ENCODE results near the gene COMMD6. TPM values are rescaled to one million over a fixed set of nuclear protein-coding genes. Genes with fewer than 3 reads are reported as not detected.
A peak's percentile ranks its signal among the peaks of the same experiment; 100 is the strongest.

Gene COMMD6
- polyA plus RNA-seq, 3 donors: 180 to 401 (median 330) TPM

GRCh38 chr13:75554464-75554863, 16.8 kb upstream of the COMMD6 start:
- Mint-ChIP-seq H3K27ac (peak overlapping the region in 1 of 7 donors; percentile 4), H3K9me3 (peaks cover 0 to 5% (median 0%) of the 10 kb centered on the region in 7 donors), H3K4me1 (peaks cover 41% of the 10 kb centered on the region), H3K27me3 (ENCODE audit: low read depth in 3 of 3) (no peaks in the 10 kb centered on the region), H3K36me3 (peaks cover 20 to 22% of the 10 kb centered on the region in 2 donors), H3K4me3 (no peak overlapping the region)
- H2AFZ ChIP-seq (ENCODE audit: insufficient read depth, low read depth, low read length, poor library complexity, severe bottlenecking): no peak overlapping the region
- H3K4me2 ChIP-seq (replicated peaks; ENCODE audit: extremely low read depth, low read length, poor library complexity, severe bottlenecking): no peak overlapping the region
- no peaks in the 10 kb centered on the region for H3K27me3 ChIP-seq (ENCODE audit: control insufficient read depth in 2 of 2, insufficient read depth in 2 of 2, low read length in 2 of 2)
- H3K36me3 ChIP-seq (replicated peaks in 1 of 2; ENCODE audit: control insufficient read depth in 1 of 2, insufficient read depth in 2 of 2, low read length in 2 of 2): peaks cover 8 to 9% of the 10 kb centered on the region in 2 donors
- intact Hi-C loops (cut with micrococcal nuclease): no loop called here
- peaks cover 49% of the 10 kb centered on the region for H3K79me2 ChIP-seq (ENCODE audit: insufficient read depth, low read length)
- DNase-seq: no peak
- no peak for TF ChIP-seq CTCF (IDR thresholded peaks at IDR 0.05)
- WGBS (ENCODE audit: insufficient coverage): 90% methylated on average over 1 of the region's 1 CpG
- H3K9ac ChIP-seq (ENCODE audit: insufficient read depth, low read length, poor library complexity, severe bottlenecking): no peak overlapping the region
- H4K20me1 ChIP-seq (ENCODE audit: insufficient read depth, low read length): peaks cover 6% of the 10 kb centered on the region
- peaks cover 17 to 30% of the 10 kb centered on the region in 2 donors for H3K4me1 ChIP-seq (ENCODE audit: control insufficient read depth in 1 of 2, insufficient read depth in 2 of 2, low read length in 2 of 2)
- H3K27ac ChIP-seq (ENCODE audit: low read depth in 1 of 2, low read length in 2 of 2): no peak overlapping the region
- H3K4me3 ChIP-seq (replicated peaks in 1 of 3; ENCODE audit: low read depth in 2 of 3, low read length in 3 of 3): no peak overlapping the region
- no peaks in the 10 kb centered on the region for H3K9me3 ChIP-seq (replicated peaks in 1 of 2; ENCODE audit: control insufficient read depth in 1 of 2, insufficient read depth in 1 of 2, low read length in 2 of 2)

- Mint-ChIP-seq H3K4me1 (peaks cover 36% of the 10 kb centered on the region), H3K27me3 (ENCODE audit: low read depth in 3 of 3) (no peaks in the 10 kb centered on the region), H3K9me3 (peaks cover 0 to 3% (median 0%) of the 10 kb centered on the region in 7 donors), H3K27ac (peak overlapping the region; percentile 79 to 100 (median 99)), H3K4me3 (peak overlapping the region; percentile 96 to 99), H3K36me3 (peaks cover 16 to 18% of the 10 kb centered on the region in 2 donors)
- intact Hi-C loops (cut with micrococcal nuclease): loop anchor here in 1 of 2 donors (2.0 kb wide), 1 partner anchor 13 kb away; the partner anchor contains the start of gene COMMD6
- peaks cover 6% of the 10 kb centered on the region for H4K20me1 ChIP-seq (ENCODE audit: insufficient read depth, low read length)
- H3K4me2 ChIP-seq (replicated peaks; ENCODE audit: extremely low read depth, low read length, poor library complexity, severe bottlenecking): peak overlapping the region; percentile 98
- no peak for TF ChIP-seq CTCF (IDR thresholded peaks at IDR 0.05)
- H3K27ac ChIP-seq (ENCODE audit: low read depth in 1 of 2, low read length in 2 of 2): peak overlapping the region; percentile 16 to 91
- peaks cover 3 to 6% of the 10 kb centered on the region in 2 donors for H3K36me3 ChIP-seq (replicated peaks in 1 of 2; ENCODE audit: control insufficient read depth in 1 of 2, insufficient read depth in 2 of 2, low read length in 2 of 2)
- H2AFZ ChIP-seq (ENCODE audit: insufficient read depth, low read depth, low read length, poor library complexity, severe bottlenecking): peak overlapping the region; percentile 96
- peaks cover 42% of the 10 kb centered on the region for H3K79me2 ChIP-seq (ENCODE audit: insufficient read depth, low read length)
- H3K27me3 ChIP-seq (ENCODE audit: control insufficient read depth in 2 of 2, insufficient read depth in 2 of 2, low read length in 2 of 2): no peaks in the 10 kb centered on the region
- DNase-seq: peak; percentile 12 to 17 (median 14)
- no peaks in the 10 kb centered on the region for H3K9me3 ChIP-seq (replicated peaks in 1 of 2; ENCODE audit: control insufficient read depth in 1 of 2, insufficient read depth in 1 of 2, low read length in 2 of 2)
- peaks cover 18 to 30% of the 10 kb centered on the region in 2 donors for H3K4me1 ChIP-seq (ENCODE audit: control insufficient read depth in 1 of 2, insufficient read depth in 2 of 2, low read length in 2 of 2)
- peak overlapping the region; percentile 82 for H3K9ac ChIP-seq (ENCODE audit: insufficient read depth, low read length, poor library complexity, severe bottlenecking)
- WGBS (ENCODE audit: insufficient coverage): 0% methylated on average over 3 of the region's 10 CpGs
- peak overlapping the region; percentile 80 to 94 (median 92) for H3K4me3 ChIP-seq (replicated peaks in 1 of 3; ENCODE audit: low read depth in 2 of 3, low read length in 3 of 3)
Measured at GRCh38 chr13:75550159-75550567, 12.5 kb upstream of the COMMD6 start.

All from CD14-positive monocyte (primary cell).